Sigmoid colon (tissue), 7 donors: Measurements from ENCODE around the gene TRPV4. TPM values are rescaled to one million over a fixed set of nuclear protein-coding genes. Genes with fewer than 3 reads are reported as not detected.

Experiments
- DNase-seq: peaks from one replicate; pipeline ENCODE4 v3.0.0-alpha.2; 2019
- H3K27ac ChIP-seq, 4 donors: fragments of 200-600 bp; sonication (generic); one replicate each; pipeline ENCODE4 v1.5.1; 2016 to 2019; ENCODE audit warnings: mild to moderate bottlenecking in 1 of 4
- H3K27me3 ChIP-seq, 3 donors: fragments of 200-600 bp; sonication (generic); one replicate each; pipeline ENCODE4 v1.5.1; 2019; ENCODE audit warnings: mild to moderate bottlenecking in 1 of 3
- H3K36me3 ChIP-seq, 4 donors: fragments of 200-600 bp; sonication (generic); one replicate each; pipeline ENCODE4 v1.5.1; 2016 to 2019
- H3K4me1 ChIP-seq, 4 donors: fragments of 200-600 bp; sonication (generic); one replicate each; pipeline ENCODE4 v1.5.1; 2017 to 2019
- H3K4me3 ChIP-seq, 4 donors: fragments of 200-600 bp; sonication (generic); one replicate each; pipeline ENCODE4 v1.5.1; 2017 to 2019; ENCODE audit warnings: mild to moderate bottlenecking in 2 of 4, moderate library complexity in 1 of 4
- H3K9me3 ChIP-seq, 4 donors: fragments of 200-600 bp in 3 of 4; sonication (generic) in 3 of 4; one replicate each; pipeline versions ENCODE4 v1.5.1 to v1.6.1; 2013 to 2019
- CTCF ChIP-seq, 4 experiments: fragments of 450-650 bp in 3 of 4; fragments of 200-600 bp in 1 of 4; IDR thresholded peaks; one replicate each; pipeline ENCODE4 v1.5.1; 2016 to 2019; ENCODE audit warnings: antibody characterized with exemption in 4 of 4, mild to moderate bottlenecking in 3 of 4, moderate library complexity in 2 of 4
- EP300 ChIP-seq, 4 donors: sonication (generic); formaldehyde crosslinking; IDR thresholded peaks; one replicate each; pipeline ENCODE4 v1.6.1; 2017; ENCODE audit warnings: antibody characterized with exemption in 4 of 4
- POLR2A ChIP-seq, 2 donors: fragments of 450-650 bp; IDR thresholded peaks; one replicate each; pipeline ENCODE4 v1.6.1; 2016; ENCODE audit warnings: antibody characterized with exemption in 2 of 2, mild to moderate bottlenecking in 2 of 2, moderate library complexity in 2 of 2
- POLR2AphosphoS5 ChIP-seq, 4 donors: sonication (generic); formaldehyde crosslinking; IDR thresholded peaks; one replicate each; pipeline ENCODE4 v1.6.1; 2017; ENCODE audit warnings: antibody characterized with exemption in 4 of 4
- WGBS, 2 donors: extraction: QIAGEN DNeasy Blood & Tissue Kit; methylation state at CpG; one replicate each; pipeline ENCODE4 v1.1.7; 2013; 5-methylcytosine and 5-hydroxymethylcytosine counted together
- intact Hi-C: fragments of 100-400 bp; cut with DNase I; formaldehyde crosslinking; loops from one replicate; pipeline ENCODE4 v1.15.1; 2023
- polyA plus RNA-seq, 3 donors: library from polyadenylated mRNA; stranded (reverse); fragments of 200-250 nt; gene quantifications; one replicate each; pipeline ENCODE4 v1.2.3, GENCODE V29; 2013
- total RNA-seq, 4 donors: library from RNA; depleted of rRNA; stranded (reverse); fragments of >200 nt; gene quantifications; one replicate each; pipeline ENCODE4 v1.1.0, GENCODE V29; 2016
- donor health status: healthy with polysubstance abuse.
- donor health status: Bipolar disorder and iron deficiency.
- donor health status: healthy.

Gene TRPV4
- total and polyA plus RNA-seq, 7 donors, result 0.14 to 0.60 (median 0.39) TPM; not detected in 1

- H3K27ac ChIP-seq, result no peak overlapping the region
- H3K4me1 ChIP-seq, result peaks cover 0 to 33% (median 25%) of the 10 kb centered on the region in 4 donors
- TF ChIP-seq EP300 (IDR thresholded peaks at IDR 0.05) (no peak), POLR2AphosphoS5 (IDR thresholded peaks at IDR 0.05) (no peak), CTCF (IDR thresholded peaks at IDR 0.05) (no peak), POLR2A (IDR thresholded peaks at IDR 0.05) (no peak)
These were observed 43.2 kb upstream of the TRPV4 start for GRCh38 chr12:109876406-109876805.

GRCh38 chr12:109875572-109876131 lies 42.5 kb upstream of the TRPV4 start:
- TF ChIP-seq CTCF (IDR thresholded peaks at IDR 0.05) (no peak), POLR2AphosphoS5 (IDR thresholded peaks at IDR 0.05) (no peak), POLR2A (IDR thresholded peaks at IDR 0.05) (no peak), EP300 (IDR thresholded peaks at IDR 0.05) (no peak)
- H3K27me3 ChIP-seq, result no peaks in the 10 kb centered on the region
- H3K36me3 ChIP-seq, result peaks cover 0 to 9% (median 0%) of the 10 kb centered on the region in 4 donors
- H3K9me3 ChIP-seq, result no peaks in the 10 kb centered on the region
- H3K4me3 ChIP-seq, result no peak overlapping the region
- intact Hi-C loops, result no loop called here
- H3K27ac ChIP-seq, result no peak overlapping the region
- DNase-seq, result no peak
- 24 to 51% methylated on average over 6 of the region's 6 CpGs for WGBS, 2 donors
- H3K4me1 ChIP-seq, result peaks cover 0 to 28% (median 21%) of the 10 kb centered on the region in 4 donors

More at GRCh38 chr12:109876406-109876805, 43.2 kb upstream of the TRPV4 start:
- H3K9me3 ChIP-seq, result no peaks in the 10 kb centered on the region
- intact Hi-C loops, result no loop called here
- DNase-seq, result no peak
- no peaks in the 10 kb centered on the region for H3K27me3 ChIP-seq
- H3K4me3 ChIP-seq, result no peak overlapping the region
- H3K36me3 ChIP-seq, result peaks cover 0 to 9% (median 0%) of the 10 kb centered on the region in 4 donors

- Histone ChIP-seq H3K9me3 (no peaks in the 10 kb centered on the region), H3K36me3 (peaks cover 0 to 9% (median 0%) of the 10 kb centered on the region in 4 donors), H3K4me3 (no peak overlapping the region), H3K27me3 (no peaks in the 10 kb centered on the region), H3K27ac (no peak overlapping the region), H3K4me1 (peaks cover 0 to 16% (median 10%) of the 10 kb centered on the region in 4 donors)
- 67 to 84% methylated on average over 6 of the region's 6 CpGs for whole genome bisulfite sequencing, 2 donors
- TF ChIP-seq POLR2A (IDR thresholded peaks at IDR 0.05), result no peak
- no peak for TF ChIP-seq POLR2AphosphoS5 (IDR thresholded peaks at IDR 0.05)
- TF ChIP-seq EP300 (IDR thresholded peaks at IDR 0.05), result no peak
- no peak for DNase-seq
- intact Hi-C loops, result no loop called here
These were observed 40.5 kb upstream of the TRPV4 start for GRCh38 chr12:109873653-109874052.

- peaks cover 0 to 4% (median 0%) of the 10 kb centered on the region in 4 donors for H3K4me1 ChIP-seq
- no peaks in the 10 kb centered on the region for H3K27me3 ChIP-seq
- TF ChIP-seq POLR2AphosphoS5 (IDR thresholded peaks at IDR 0.05) (no peak), EP300 (IDR thresholded peaks at IDR 0.05) (no peak), CTCF (IDR thresholded peaks at IDR 0.05) (no peak), POLR2A (IDR thresholded peaks at IDR 0.05) (no peak)
- intact Hi-C loops, result no loop called here
- H3K27ac ChIP-seq, result no peak overlapping the region
- 40 to 75% methylated on average over 7 of the region's 7 CpGs for WGBS, 2 donors
- H3K4me3 ChIP-seq, result no peak overlapping the region
- no peak for DNase-seq
- H3K36me3 ChIP-seq, result peaks cover 0 to 9% (median 0%) of the 10 kb centered on the region in 4 donors
- no peaks in the 10 kb centered on the region for H3K9me3 ChIP-seq
These were observed 38.6 kb upstream of the TRPV4 start for GRCh38 chr12:109871668-109872314.

GRCh38 chr12:109870648-109871047 lies 37.5 kb upstream of the TRPV4 start:
- intact Hi-C loops, result no loop called here
- TF ChIP-seq POLR2A (IDR thresholded peaks at IDR 0.05), result no peak
- no peak for TF ChIP-seq EP300 (IDR thresholded peaks at IDR 0.05)
- no peak for TF ChIP-seq POLR2AphosphoS5 (IDR thresholded peaks at IDR 0.05)
- TF ChIP-seq CTCF (IDR thresholded peaks at IDR 0.05), result no peak
- peaks cover 0 to 4% (median 0%) of the 10 kb centered on the region in 4 donors for H3K4me1 ChIP-seq
- DNase-seq, result no peak
- H3K9me3 ChIP-seq, result no peaks in the 10 kb centered on the region
- no peaks in the 10 kb centered on the region for H3K27me3 ChIP-seq
- WGBS, 2 donors, result 72 to 87% methylated on average over 2 of the region's 2 CpGs
- peaks cover 0 to 9% (median 0%) of the 10 kb centered on the region in 4 donors for H3K36me3 ChIP-seq
- H3K4me3 ChIP-seq, result no peak overlapping the region
- H3K27ac ChIP-seq, result no peak overlapping the region
